AG10803 (cell line): ENCODE data around the gene SLC38A6.
A peak's percentile ranks its signal among the peaks of the same experiment; 100 is the strongest.
"Not testable (repeated sequence)": the region's sequence is repeated elsewhere in the genome, so short reads cannot be mapped to it uniquely, and the experiment has no call there.

ENCODE experiments used
- DNase-seq: peaks from one replicate; pipeline ENCODE4 v3.0.0; 2010; ENCODE audit warnings: low read depth
- H3K4me3 ChIP-seq: 2 replicates; pipeline ENCODE4 v1.5.1; 2011; ENCODE audit warnings: mild to moderate bottlenecking, low read length, control low read depth
- TF ChIP-seq, protein P1 (sequence below): conservative IDR thresholded peaks from 2 replicates; pipeline ENCODE4 v1.5.1; 2011; ENCODE audit warnings: mild to moderate bottlenecking, low read length, control low read depth, inconsistent platforms

Gene SLC38A6

DNA sequence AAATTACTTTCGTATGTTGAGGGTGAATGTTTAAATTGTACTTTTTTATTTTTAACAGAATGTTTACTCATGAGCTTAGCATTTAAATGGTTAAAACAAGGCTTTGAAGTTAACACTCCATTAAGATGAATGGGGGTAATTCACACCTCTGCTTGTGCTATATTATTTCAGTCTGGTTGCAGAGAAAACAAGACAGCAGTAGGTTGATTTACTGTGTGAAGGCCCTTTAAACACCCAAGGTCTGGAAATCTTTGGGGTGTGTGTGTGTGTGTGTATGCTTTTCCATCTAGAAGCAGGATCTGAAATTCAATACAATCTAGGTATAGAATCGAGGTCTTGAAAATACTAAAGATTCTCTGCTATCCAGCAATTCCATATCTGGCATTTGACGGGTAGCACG lies 83.8 kb downstream of the SLC38A6 start:
- TF ChIP-seq, protein P1, sequence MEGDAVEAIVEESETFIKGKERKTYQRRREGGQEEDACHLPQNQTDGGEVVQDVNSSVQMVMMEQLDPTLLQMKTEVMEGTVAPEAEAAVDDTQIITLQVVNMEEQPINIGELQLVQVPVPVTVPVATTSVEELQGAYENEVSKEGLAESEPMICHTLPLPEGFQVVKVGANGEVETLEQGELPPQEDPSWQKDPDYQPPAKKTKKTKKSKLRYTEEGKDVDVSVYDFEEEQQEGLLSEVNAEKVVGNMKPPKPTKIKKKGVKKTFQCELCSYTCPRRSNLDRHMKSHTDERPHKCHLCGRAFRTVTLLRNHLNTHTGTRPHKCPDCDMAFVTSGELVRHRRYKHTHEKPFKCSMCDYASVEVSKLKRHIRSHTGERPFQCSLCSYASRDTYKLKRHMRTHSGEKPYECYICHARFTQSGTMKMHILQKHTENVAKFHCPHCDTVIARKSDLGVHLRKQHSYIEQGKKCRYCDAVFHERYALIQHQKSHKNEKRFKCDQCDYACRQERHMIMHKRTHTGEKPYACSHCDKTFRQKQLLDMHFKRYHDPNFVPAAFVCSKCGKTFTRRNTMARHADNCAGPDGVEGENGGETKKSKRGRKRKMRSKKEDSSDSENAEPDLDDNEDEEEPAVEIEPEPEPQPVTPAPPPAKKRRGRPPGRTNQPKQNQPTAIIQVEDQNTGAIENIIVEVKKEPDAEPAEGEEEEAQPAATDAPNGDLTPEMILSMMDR: no peak
- no peak for DNase-seq
- no peak overlapping the region for H3K4me3 ChIP-seq

DNA sequence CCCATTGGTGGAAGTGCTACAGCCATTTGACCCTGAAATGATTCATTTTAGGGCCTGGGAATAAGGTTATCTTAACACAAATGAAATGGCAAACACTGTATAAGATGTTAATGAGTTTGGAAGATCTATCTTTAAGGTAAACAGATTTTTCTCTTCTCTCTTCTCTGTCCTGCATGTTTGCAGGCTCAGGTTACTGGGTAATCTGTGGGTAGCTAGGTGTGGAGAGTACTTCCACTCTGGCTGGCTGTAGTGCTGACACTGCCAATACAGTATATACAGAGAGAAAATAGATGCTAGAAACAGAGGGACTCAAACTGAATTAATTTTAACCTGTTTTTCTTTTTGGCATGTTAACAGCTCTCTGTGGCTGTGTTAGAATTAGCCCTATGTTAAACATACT lies 84.6 kb downstream of the SLC38A6 start:
- TF ChIP-seq, protein P1: no peak
- H3K4me3 ChIP-seq: no peak overlapping the region
- DNase-seq: no peak

DNA sequence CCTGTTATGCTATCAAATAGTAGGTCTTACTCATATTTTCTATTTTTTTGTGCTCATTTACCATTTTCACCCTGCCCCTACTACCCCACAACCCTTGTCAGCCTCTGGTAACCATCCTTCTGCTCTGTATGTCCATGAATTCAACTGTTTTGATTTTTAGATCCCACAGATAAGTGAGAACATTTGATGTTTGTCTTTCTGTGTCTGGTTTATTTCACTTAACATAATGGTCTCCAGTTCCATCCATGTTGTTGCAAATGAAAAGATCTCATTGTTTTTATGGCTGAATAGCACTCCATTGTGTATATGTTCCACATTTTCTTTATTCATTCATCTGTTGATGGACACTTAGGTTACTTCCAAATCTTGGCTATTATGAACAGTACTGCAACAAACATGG lies 91.4 kb downstream of the SLC38A6 start:
- DNase-seq, H3K4me3 ChIP-seq: not testable (repeated sequence)

DNA sequence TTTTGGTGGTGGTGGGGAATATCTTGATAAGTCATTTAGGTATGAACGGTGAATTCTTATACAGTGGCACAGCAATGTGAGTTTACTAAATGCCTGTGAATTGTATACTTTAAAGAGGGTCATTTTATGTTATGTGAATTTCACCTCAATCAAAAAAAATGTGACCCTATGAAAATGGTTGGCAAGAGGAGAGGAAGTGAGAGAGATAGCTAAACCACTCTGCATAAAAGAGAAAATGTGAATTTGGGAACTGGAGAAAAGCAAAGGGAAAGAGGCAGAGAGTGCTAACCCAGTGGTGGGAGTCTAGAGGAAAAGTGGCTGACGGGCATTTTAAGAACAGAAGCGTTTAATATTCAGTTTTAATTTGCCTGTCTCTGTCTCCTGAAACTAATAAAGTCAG lies 93.8 kb downstream of the SLC38A6 start:
- DNase-seq: no peak
- TF ChIP-seq, protein P1: no peak
- H3K4me3 ChIP-seq: no peak overlapping the region

DNA sequence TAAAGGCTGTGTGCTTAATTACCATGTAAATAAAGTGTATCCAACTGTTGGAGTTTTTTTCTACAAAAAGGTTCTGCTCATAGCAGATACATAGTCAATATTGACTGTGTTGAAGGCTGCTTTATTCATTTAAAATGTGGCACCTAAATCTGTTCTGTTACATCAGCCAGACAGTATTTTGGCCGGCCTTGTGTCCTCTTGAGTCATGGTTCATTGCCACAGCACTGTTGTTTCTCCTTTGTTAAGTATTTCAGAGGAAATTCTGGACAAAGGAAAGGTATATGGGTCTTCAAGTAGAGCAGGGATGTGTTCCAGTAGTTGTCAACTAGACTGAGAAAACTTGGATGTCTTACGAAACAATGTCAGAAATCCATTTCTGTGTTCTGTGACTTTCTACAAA lies 95.5 kb downstream of the SLC38A6 start:
- TF ChIP-seq, protein P1: no peak
- peak; percentile 82 for DNase-seq
- no peak overlapping the region for H3K4me3 ChIP-seq

DNA sequence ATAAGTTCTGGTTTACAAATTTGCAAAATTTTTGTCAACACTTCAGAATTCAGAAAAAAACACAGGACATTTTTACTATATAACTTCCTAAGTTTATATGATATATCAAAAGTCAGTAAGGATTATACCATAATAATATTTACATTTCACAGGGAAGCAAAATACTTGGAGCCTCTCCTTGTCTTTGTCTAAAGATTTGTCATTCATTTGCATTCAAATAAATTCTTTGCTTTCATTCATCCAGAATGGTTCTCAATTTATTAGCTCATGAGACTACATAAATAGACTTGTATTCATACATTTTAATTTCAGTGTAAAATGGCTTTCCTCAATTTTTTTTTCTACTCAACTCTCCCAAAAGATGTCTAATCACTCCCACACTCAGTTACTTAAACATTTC lies 96.4 kb downstream of the SLC38A6 start:
- no peak for DNase-seq
- TF ChIP-seq, protein P1: no peak
- H3K4me3 ChIP-seq: no peak overlapping the region

DNA sequence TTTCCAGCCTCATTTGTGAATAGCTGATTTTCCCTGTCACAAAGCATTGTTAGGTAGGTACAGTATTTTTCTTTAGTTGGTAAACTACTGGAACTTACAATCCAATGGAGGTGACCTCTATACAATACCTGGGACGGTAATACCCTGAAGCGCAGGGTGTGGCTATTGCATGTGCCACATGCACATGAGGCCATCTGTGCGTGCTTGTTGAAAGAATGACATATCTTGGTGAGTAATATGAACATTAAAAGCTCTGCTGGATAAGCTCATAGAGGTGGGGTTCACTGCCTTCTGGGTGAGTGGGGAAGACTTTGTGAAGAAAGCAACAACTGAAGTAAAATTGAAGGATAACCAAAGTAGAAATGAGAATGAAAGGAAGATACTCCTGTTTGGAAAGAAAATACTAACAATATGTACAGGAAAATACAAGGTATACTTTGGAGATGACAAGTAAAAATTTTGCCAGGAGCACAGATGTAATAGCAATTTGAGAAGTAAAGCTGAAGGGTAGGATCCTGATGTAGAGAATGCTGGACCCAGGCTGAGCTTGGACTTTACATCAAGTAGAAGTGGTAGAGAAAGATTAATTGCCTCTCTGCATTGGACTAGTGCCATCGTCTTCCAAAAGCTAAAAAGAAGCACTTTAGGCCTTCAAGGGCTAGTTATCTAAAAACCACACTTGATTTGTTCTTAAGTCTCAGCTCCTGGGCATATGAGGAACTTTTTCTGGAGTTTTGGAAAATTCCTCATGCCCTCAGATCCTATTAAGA lies 97.1 kb downstream of the SLC38A6 start:
- DNase-seq: no peak
- TF ChIP-seq, protein P1: no peak
- no peak overlapping the region for H3K4me3 ChIP-seq
